ENCODE data around the gene P4HA1. TPM values are rescaled to one million over a fixed set of nuclear protein-coding genes. Genes with fewer than 3 reads are reported as not detected.

The P4HA1 gene
- 10 to 100 TPM; 15.3 to 15.9 TPM for total RNA-seq

DNA sequence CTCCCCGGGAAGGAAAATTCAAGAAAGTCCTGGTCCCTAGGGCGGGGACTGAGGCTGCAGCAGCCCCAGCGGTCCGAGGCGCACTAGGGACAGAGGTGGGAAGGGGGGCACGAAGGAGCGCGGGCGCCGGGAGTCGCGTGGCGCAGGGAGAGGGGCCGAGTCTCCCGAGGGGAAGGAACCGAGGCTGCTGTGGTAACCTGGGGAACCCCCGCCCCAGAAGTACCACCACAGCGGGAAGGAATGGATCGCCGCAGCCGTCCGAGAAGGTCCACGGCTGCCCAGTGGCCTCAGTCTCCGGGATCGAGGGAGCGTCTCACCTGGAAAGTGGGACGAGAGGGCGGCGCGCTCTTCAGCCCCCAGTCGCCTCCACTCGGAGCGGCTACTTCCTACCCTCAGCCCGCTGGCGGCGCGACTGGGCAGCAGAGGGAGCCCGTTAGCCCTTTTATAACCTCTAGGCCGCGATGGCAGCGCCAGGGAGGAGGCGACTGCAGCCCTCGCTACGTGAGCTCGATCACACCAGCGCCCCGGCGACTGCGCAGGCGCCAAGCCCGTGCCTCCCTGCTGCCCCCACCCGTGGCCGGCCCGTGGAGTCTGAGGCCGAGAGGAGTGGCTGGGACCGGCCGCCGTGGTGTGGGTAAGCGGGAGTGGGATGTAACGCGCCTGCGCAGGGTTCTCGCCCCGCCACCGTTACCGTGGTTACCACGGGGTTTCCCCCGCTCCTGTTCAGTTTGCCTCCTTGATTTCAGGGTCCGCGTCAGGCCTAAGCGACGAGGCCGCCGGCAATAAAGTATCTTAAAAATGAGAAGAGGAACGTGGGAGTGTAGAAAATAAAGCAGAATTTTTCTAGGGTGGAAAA lies at the start of gene P4HA1:
P4HA1 (minus strand) TSS at position 418 of the 856 bp plus-strand sequence. CDS start 21,983 bp downstream, outside the sequence.
- DNase-seq = peak; percentile 96
- Mint-ChIP-seq H3K9me3 (no peaks in the 10 kb centered on the region), H3K4me1 (ENCODE audit: low read depth) (peaks cover 32% of the 10 kb centered on the region), H3K27ac (peak within 1 kb of the TSS; percentile 93), H3K36me3 (ENCODE audit: low read depth) (no peaks in the 10 kb centered on the region), H3K4me3 (peak within 1 kb of the TSS; percentile 83), H3K27me3 (ENCODE audit: low read depth) (no peaks in the 10 kb centered on the region)
- CTCF ChIA-PET = interaction anchor here (0.6 to 4.0 kb wide), 9 partner anchors 9 to 173 kb away, joined by 3 to 16 read pairs (median 4); partner anchors contain the start of gene NUDT13
- intact Hi-C loops (cut with micrococcal nuclease) = loop anchor here (1.0 to 5.0 kb wide), 9 partner anchors 14 to 1731 kb away; partner anchors contain the start of genes CFAP70, DNAJC9, KAT6B and MICU1

DNA sequence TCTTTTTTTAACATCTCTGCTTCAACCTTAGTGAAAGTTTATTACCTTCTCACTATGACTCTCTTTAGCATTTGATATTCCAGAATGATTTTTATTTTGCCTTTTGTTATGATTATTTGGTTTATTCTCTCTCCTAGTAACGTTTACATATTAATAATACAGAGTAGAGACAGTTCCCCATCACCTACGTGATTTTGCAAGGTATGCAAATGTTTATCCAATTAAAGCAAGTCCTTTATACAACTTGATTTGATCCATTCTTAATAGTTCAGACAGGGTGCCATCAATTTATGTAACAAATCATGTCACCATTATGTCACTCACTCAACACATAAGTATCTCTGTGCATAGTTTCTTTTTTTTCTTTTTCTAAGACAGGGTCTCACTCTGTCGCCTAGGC lies 44.9 kb upstream of the P4HA1 start:
- no peak for DNase-seq
- intact Hi-C loops (cut with micrococcal nuclease) = no loop called here
- Mint-ChIP-seq H3K27me3 (ENCODE audit: low read depth) (no peaks in the 10 kb centered on the region), H3K4me1 (ENCODE audit: low read depth) (no peaks in the 10 kb centered on the region), H3K36me3 (ENCODE audit: low read depth) (peaks cover 21% of the 10 kb centered on the region), H3K4me3 (no peak overlapping the region), H3K9me3 (no peaks in the 10 kb centered on the region), H3K27ac (no peak overlapping the region)
- CTCF ChIA-PET = no interaction called here

DNA sequence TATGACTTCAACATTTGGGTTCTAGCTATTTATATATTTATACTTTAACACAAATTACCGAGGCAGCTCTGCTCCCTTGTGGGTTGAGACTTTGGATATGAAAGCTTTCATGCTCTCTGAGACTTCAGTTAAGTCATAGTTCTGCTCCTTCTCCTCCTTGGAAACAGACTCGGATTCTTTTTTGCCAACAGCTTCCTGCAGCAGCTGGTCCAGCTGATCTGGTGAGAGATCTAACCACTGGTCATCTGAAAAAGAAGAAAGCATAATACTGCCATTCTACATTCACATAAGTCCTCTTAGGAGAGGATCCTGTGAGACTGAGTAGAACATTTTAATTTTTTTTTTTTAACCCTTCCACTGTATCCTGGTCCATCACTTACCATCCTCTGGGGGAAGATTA lies 42.6 kb upstream of the P4HA1 start:
- Mint-ChIP-seq H3K36me3 (ENCODE audit: low read depth) (peaks cover 24% of the 10 kb centered on the region), H3K4me3 (no peak overlapping the region), H3K27ac (no peak overlapping the region), H3K4me1 (ENCODE audit: low read depth) (no peaks in the 10 kb centered on the region), H3K27me3 (ENCODE audit: low read depth) (no peaks in the 10 kb centered on the region), H3K9me3 (no peaks in the 10 kb centered on the region)
- intact Hi-C loops (cut with micrococcal nuclease) = no loop called here
- CTCF ChIA-PET = interaction anchor here (0.7 to 1.6 kb wide), 2 partner anchors 17 to 774 kb away, joined by 3 read pairs; no protein-coding TSS in a partner anchor
- DNase-seq = no peak

DNA sequence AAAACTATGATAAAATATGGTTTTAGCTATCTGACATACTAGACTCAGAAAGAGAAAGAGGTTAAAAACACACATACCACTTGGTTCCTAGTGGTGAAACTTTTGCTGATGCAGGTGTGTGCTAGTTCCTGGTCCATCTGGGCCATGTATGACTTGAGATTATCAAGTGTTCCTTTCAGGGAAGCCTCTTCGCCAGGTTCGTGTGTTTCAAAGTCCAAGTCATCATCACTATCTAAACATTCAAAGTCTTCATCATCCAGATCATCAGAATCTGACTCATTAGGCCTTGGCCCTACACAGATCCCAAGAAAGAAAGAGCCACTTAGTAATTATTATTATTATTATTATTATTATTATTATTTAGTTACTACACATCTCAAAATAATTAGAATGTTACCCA lies 40.0 kb upstream of the P4HA1 start:
- peaks cover 25% of the 10 kb centered on the region for H3K36me3 Mint-ChIP-seq (ENCODE audit: low read depth)
- no peak overlapping the region for H3K27ac Mint-ChIP-seq
- CTCF ChIA-PET = no interaction called here

DNA sequence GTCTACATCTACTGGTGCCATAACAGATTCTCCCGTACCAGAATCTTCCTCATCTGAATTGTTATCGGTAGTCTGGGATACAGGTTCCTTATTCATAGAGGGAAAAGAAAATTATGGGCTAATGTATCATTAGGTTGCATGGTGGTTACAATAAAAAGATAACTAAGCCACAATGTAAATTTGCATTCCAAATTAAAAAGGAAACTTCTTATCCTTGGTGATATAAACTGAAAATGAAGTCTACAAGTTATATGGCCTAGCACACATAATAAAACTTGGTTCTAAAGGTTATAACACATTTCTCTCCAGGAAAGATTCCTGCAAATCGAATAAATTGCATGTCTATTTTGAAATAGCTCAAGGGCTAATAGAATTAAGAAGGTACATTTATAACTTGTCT lies 38.1 kb upstream of the P4HA1 start:
- H3K36me3 Mint-ChIP-seq (ENCODE audit: low read depth) = peaks cover 25% of the 10 kb centered on the region
- no peak overlapping the region for H3K4me3 Mint-ChIP-seq
- CTCF ChIA-PET = interaction anchor here (0.8 kb wide), 1 partner anchor 60 kb away, joined by 3 read pairs; no protein-coding TSS in a partner anchor
- no peaks in the 10 kb centered on the region for H3K4me1 Mint-ChIP-seq (ENCODE audit: low read depth)
- no peak overlapping the region for H3K27ac Mint-ChIP-seq
- no peak for DNase-seq
- no peaks in the 10 kb centered on the region for H3K27me3 Mint-ChIP-seq (ENCODE audit: low read depth)
- H3K9me3 Mint-ChIP-seq = no peaks in the 10 kb centered on the region
- intact Hi-C loops (cut with micrococcal nuclease) = no loop called here

More for the DNA sequence above, 40.0 kb upstream of the P4HA1 start:
- Mint-ChIP-seq H3K4me1 (ENCODE audit: low read depth) (no peaks in the 10 kb centered on the region), H3K27me3 (ENCODE audit: low read depth) (no peaks in the 10 kb centered on the region), H3K9me3 (no peaks in the 10 kb centered on the region), H3K4me3 (no peak overlapping the region)
- no peak for DNase-seq
- intact Hi-C loops (cut with micrococcal nuclease) = no loop called here

DNA sequence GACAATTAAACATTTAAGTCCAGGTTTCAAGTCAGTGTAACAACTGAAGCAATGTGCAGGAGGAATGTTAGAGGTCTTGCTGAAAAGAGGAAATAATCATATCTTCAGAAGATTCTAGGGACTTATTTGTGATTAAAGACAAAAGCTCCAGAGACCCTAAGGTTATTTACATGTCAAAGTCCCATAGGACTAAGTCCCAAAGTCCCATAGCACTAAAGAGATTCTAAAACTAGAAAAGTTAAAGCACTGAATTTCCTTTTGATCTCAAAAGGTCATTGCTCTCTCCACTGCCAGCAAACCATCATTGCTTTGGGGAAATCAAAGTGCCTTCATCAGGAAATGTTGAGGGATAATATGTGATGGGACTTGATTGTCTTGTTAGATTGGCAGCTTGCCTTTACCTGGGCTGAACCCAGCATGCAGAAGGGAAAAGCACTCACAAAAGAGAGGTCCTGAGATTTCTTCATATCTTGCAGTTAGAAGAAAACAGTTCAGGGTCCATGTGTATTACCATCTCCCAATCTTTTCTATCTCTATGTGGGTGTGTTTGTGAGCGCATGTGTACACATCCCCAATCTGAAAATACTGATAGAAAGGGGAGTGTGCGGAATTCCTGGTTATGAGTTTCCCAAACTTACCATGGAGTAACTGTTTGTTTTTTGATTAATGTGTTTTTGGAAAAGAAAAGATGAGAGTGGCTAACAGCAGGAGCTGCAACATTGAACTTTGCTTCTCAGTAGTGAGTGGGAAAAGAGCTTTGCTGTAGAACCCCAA lies 35.4 kb upstream of the P4HA1 start:
- intact Hi-C loops (cut with micrococcal nuclease) = no loop called here
- H3K27me3 Mint-ChIP-seq (ENCODE audit: low read depth) = no peaks in the 10 kb centered on the region
- CTCF ChIA-PET = interaction anchor here (1.2 to 1.4 kb wide), 2 partner anchors 21 to 26 kb away, joined by 3 to 5 read pairs; partner anchors contain the start of gene NUDT13
- no peaks in the 10 kb centered on the region for H3K4me1 Mint-ChIP-seq (ENCODE audit: low read depth)
- no peak overlapping the region for H3K4me3 Mint-ChIP-seq
- no peak overlapping the region for H3K27ac Mint-ChIP-seq
- no peaks in the 10 kb centered on the region for H3K9me3 Mint-ChIP-seq
- peaks cover 23% of the 10 kb centered on the region for H3K36me3 Mint-ChIP-seq (ENCODE audit: low read depth)
- no peak for DNase-seq

DNA sequence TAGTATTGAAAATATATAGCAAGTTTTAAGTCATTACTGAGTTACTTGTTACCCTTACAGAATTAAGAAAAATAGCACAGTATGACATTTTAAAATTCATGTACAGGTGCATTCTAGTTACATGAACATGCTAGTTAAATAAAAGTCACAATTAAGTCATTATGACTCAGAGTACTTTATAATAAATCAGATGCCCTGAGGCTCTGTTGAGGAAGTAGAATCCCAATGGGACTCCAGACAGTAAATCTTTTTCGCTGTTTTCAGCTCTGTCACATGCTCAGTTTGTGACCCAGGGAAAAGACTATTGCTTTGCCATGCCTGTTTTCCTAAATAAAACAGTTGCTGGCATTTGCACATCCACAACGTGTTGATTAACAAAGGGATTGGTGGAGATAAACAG lies 34.6 kb upstream of the P4HA1 start:
- Mint-ChIP-seq H3K27me3 (ENCODE audit: low read depth) (no peaks in the 10 kb centered on the region), H3K4me1 (ENCODE audit: low read depth) (no peaks in the 10 kb centered on the region), H3K9me3 (no peaks in the 10 kb centered on the region), H3K27ac (no peak overlapping the region), H3K4me3 (no peak overlapping the region), H3K36me3 (ENCODE audit: low read depth) (peaks cover 20% of the 10 kb centered on the region)
- CTCF ChIA-PET = no interaction called here
- intact Hi-C loops (cut with micrococcal nuclease) = no loop called here
- DNase-seq = no peak

DNA sequence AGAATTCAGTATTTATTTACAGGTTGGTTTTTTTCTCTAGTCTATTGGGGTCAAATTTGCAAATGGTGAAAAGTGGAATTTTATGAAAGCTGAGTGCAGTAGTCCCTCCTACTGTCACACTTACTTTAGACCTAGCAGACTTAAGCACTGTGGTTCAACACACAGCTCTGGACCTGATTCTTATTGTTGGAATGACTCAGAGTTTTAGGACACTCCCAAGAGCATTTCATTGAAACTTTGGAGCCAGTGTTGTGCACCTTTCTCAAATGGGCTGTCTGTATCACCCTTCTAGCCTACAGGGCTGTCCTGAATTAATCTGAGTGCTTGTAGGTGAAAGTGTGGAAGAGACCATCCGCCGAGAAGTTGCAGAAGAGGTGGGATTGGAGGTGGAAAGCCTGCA lies 29.7 kb upstream of the P4HA1 start:
- no peak for DNase-seq
- peaks cover 7% of the 10 kb centered on the region for H3K36me3 Mint-ChIP-seq (ENCODE audit: low read depth)

DNA sequence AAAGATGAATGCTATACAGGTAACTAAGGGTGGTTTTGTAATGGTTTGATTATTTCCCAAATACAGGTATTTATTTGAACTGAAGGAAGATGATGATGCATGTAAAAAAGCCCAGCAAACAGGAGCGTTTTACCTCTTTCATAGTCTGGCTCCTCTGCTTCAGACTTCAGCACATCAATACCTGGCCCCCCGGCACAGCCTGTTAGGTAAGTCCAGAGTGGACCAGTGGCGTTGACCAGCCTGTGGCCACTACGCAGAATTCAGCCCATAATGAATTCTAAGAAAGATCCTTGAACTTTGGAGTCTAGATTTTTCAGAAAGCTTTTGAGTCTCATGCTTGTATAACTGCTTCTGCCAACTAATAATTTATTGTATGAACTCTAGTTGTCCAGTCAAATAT lies 23.3 kb upstream of the P4HA1 start:
- H3K4me3 Mint-ChIP-seq = no peak overlapping the region
- H3K27ac Mint-ChIP-seq = no peak overlapping the region
- intact Hi-C loops (cut with micrococcal nuclease) = no loop called here
- no peak for DNase-seq
- H3K27me3 Mint-ChIP-seq (ENCODE audit: low read depth) = no peaks in the 10 kb centered on the region
- CTCF ChIA-PET = no interaction called here
- no peaks in the 10 kb centered on the region for H3K9me3 Mint-ChIP-seq
- peaks cover 7% of the 10 kb centered on the region for H3K36me3 Mint-ChIP-seq (ENCODE audit: low read depth)
- peaks cover 8% of the 10 kb centered on the region for H3K4me1 Mint-ChIP-seq (ENCODE audit: low read depth)

More for the DNA sequence above, 29.7 kb upstream of the P4HA1 start:
- H3K4me1 Mint-ChIP-seq (ENCODE audit: low read depth) = no peaks in the 10 kb centered on the region
- H3K9me3 Mint-ChIP-seq = no peaks in the 10 kb centered on the region
- no peak overlapping the region for H3K4me3 Mint-ChIP-seq
- H3K27ac Mint-ChIP-seq = no peak overlapping the region
- CTCF ChIA-PET = no interaction called here
- intact Hi-C loops (cut with micrococcal nuclease) = no loop called here
- no peaks in the 10 kb centered on the region for H3K27me3 Mint-ChIP-seq (ENCODE audit: low read depth)

DNA sequence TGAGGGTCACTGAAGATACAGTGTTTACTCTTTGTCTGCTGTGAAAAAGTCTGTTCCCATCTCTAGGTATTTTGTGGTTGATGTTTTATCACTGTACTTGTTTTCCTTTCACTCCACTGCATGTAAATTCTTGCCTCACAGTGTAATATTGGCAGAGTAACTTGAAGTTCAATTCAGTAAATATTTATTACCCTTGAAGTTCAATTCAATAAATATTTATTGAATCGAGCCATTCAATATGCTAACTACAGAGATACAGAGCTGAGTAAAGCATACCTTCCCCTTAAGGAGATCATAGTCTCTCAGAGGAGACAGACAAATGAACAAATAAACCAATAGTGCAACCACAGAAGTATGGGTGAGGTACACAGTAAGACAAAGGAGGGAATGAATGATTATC lies 22.8 kb upstream of the P4HA1 start:
- intact Hi-C loops (cut with micrococcal nuclease) = no loop called here
- H3K36me3 Mint-ChIP-seq (ENCODE audit: low read depth) = peaks cover 7% of the 10 kb centered on the region
- H3K4me3 Mint-ChIP-seq = no peak overlapping the region
- no peaks in the 10 kb centered on the region for H3K9me3 Mint-ChIP-seq
- no peaks in the 10 kb centered on the region for H3K27me3 Mint-ChIP-seq (ENCODE audit: low read depth)
- CTCF ChIA-PET = no interaction called here
- H3K4me1 Mint-ChIP-seq (ENCODE audit: low read depth) = peaks cover 8% of the 10 kb centered on the region
- peak overlapping the region; percentile 2 for H3K27ac Mint-ChIP-seq
- DNase-seq = no peak

DNA sequence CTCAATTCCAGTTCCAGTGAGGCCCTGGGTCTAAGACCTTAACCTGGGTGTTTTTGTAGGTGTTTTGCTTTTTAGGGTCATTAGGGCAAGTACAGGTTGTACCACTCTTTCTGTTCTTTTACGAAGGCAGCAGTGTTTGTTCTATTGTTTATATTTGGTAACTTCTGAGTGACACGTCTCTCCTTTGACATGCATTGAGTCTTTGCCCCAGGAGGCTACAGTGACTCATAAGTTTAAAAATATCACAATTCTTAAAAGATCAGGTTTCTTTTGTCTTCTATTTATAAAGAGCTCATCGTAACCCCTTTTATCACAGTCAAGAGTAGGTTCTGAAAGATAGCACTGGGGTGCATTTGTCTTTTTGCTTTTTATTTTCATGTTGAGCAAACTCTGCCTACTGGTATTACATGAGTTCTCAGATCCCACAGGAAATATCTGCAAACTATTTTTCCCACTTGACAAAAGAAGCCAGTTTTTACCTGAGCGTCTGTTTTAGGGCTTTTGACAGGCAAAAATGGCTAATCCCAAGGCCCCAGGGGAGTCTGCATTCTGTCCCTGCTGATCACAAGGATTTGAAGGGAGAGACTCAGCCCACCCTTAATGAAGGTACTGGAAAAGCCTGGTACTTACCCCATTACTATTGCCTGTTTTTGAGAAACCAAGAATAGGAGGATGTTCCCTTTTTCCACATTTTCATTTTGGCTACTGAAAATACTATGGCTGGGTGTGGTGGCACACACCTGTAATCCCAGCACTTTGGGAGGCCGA lies 21.5 kb upstream of the P4HA1 start:
- CTCF ChIA-PET = interaction anchor here (0.7 kb wide), 1 partner anchor 45 kb away, joined by 3 read pairs; no protein-coding TSS in a partner anchor
- intact Hi-C loops (cut with micrococcal nuclease) = no loop called here
- Mint-ChIP-seq H3K36me3 (ENCODE audit: low read depth) (peaks cover 6% of the 10 kb centered on the region), H3K27me3 (ENCODE audit: low read depth) (no peaks in the 10 kb centered on the region), H3K4me1 (ENCODE audit: low read depth) (peaks cover 8% of the 10 kb centered on the region), H3K9me3 (no peaks in the 10 kb centered on the region), H3K4me3 (no peak overlapping the region), H3K27ac (no peak overlapping the region)
- DNase-seq = no peak

DNA sequence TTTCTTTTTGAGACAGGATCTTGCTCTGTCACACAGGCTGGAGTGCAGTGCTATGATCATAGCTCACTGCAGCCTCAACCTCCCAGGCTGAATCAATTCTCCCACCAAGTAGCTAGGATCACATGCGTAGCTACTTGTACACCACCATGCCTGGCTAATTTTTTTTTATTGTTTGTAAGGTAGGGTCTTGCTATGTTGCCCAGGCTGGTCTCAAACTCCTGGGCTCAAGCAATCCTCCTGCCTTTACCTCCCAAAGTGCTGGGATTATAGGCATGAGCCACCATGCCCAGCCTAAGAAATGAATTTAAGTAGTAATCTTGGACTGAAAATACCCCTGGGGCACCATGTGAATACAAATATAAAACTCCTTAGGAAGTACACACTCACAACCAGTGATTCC lies 19.4 kb upstream of the P4HA1 start:
- no peaks in the 10 kb centered on the region for H3K9me3 Mint-ChIP-seq
- H3K27ac Mint-ChIP-seq = no peak overlapping the region
- intact Hi-C loops (cut with micrococcal nuclease) = no loop called here
- CTCF ChIA-PET = no interaction called here
- peaks cover 14% of the 10 kb centered on the region for H3K4me1 Mint-ChIP-seq (ENCODE audit: low read depth)
- no peak for DNase-seq
- H3K36me3 Mint-ChIP-seq (ENCODE audit: low read depth) = peaks cover 3% of the 10 kb centered on the region
- H3K4me3 Mint-ChIP-seq = no peak overlapping the region
- no peaks in the 10 kb centered on the region for H3K27me3 Mint-ChIP-seq (ENCODE audit: low read depth)
